GM23248 (cell line): ENCODE data around the gene TNNT1.

ENCODE experiments used
- EZH2 ChIP-seq: fragments of 200-600 bp; sonication (generic); IDR thresholded peaks from 2 replicates; pipeline ENCODE4 v1.6.1; 2018; ENCODE audit warnings: antibody characterized with exemption, mild to moderate bottlenecking; ENCODE audit not compliant: insufficient read depth, poor library complexity, severe bottlenecking
- EZH2phosphoT487 ChIP-seq: fragments of 200-600 bp; sonication (generic); IDR thresholded peaks from 2 replicates; pipeline ENCODE4 v1.6.1; 2018; ENCODE audit warnings: antibody characterized with exemption, moderate library complexity, mild to moderate bottlenecking, low read depth; ENCODE audit not compliant: insufficient read depth

DNA sequence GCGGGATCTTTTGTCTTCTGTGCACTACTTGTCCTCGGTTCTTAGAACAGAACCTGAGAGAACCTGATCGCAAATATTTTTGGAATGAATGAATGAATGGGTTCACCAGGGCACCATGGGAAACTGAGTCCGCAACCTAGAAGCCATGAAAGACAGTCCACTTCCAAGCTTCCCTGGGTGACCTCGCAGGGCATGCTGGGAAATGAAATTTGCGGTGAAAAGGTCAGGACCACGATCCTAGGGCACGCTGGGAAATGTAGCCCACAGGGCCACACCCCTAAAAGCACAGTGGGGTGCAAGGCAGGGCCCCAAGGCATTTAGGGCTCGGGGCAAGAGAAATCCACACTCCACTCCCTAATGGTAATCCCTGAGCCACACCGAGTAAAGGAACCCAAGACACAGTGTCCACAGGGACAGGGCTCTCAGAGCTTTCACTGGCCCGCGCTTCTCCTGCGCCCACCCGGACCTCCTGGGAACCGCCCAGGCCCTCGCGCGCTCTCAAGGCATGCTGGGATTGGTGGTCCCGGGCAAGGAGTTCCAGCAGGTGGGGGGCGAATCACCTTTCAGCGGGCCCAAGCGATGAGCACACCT, 30.5 kb downstream of the TNNT1 start:
- TF ChIP-seq EZH2 (no peak), EZH2phosphoT487 (no peak)
